HEK293 (cell line): ENCODE measurements around the gene GANAB.

Experiments used
- CTCF ChIP-seq: fragments of 450-650 bp; formaldehyde crosslinking; IDR thresholded peaks from 2 replicates; pipeline ENCODE4 v1.5.1; 2016; ENCODE audit warnings: missing biosample characterization, missing genetic modification characterization
- HOXC10 ChIP-seq: sonication (generic); formaldehyde crosslinking; IDR thresholded peaks from 2 replicates; pipeline ENCODE4 v1.8.1; 2023; ENCODE audit warnings: mild to moderate bottlenecking, missing genetic modification reagents
- KLF7 ChIP-seq: fragments of 450-650 bp; formaldehyde crosslinking; IDR thresholded peaks from 2 replicates; pipeline ENCODE4 v1.5.1; 2016; ENCODE audit warnings: missing biosample characterization, missing genetic modification characterization, borderline replicate concordance
- MEIS1 ChIP-seq: sonication (generic); formaldehyde crosslinking; IDR thresholded peaks from 2 replicates; pipeline ENCODE4 v1.8.1; 2022; ENCODE audit warnings: missing genetic modification reagents, mild to moderate bottlenecking, borderline replicate concordance
- PRDM10 ChIP-seq: fragments of 450-650 bp; formaldehyde crosslinking; IDR thresholded peaks from 2 replicates; pipeline ENCODE4 v1.5.1; 2016; ENCODE audit warnings: missing biosample characterization, missing genetic modification characterization
- REST ChIP-seq: fragments of 450-650 bp; formaldehyde crosslinking; IDR thresholded peaks from 2 replicates; pipeline ENCODE4 v1.5.1; 2016; ENCODE audit warnings: missing biosample characterization, missing genetic modification characterization
- SP7 ChIP-seq: fragments of 450-650 bp; formaldehyde crosslinking; IDR thresholded peaks from 2 replicates; pipeline ENCODE4 v1.5.1; 2016; ENCODE audit warnings: missing biosample characterization, missing genetic modification characterization
- YY2 ChIP-seq: fragments of 450-650 bp; formaldehyde crosslinking; IDR thresholded peaks from 2 replicates; pipeline ENCODE4 v1.5.1; 2016; ENCODE audit warnings: missing biosample characterization, missing genetic modification characterization
- ZBTB20 ChIP-seq: fragments of 450-650 bp; formaldehyde crosslinking; IDR thresholded peaks from 2 replicates; pipeline ENCODE4 v1.5.1; 2016; ENCODE audit warnings: missing biosample characterization, missing genetic modification characterization
- ZFHX2 ChIP-seq: fragments of 450-650 bp; formaldehyde crosslinking; conservative IDR thresholded peaks from 2 replicates; pipeline ENCODE4 v1.5.1; 2016; ENCODE audit warnings: missing biosample characterization, missing genetic modification characterization
- ZFP41 ChIP-seq: fragments of 450-650 bp; formaldehyde crosslinking; IDR thresholded peaks from 2 replicates; pipeline ENCODE4 v1.5.1; 2016; ENCODE audit warnings: missing biosample characterization, missing genetic modification characterization, borderline replicate concordance
- ZNF114 ChIP-seq: fragments of 450-650 bp; formaldehyde crosslinking; IDR thresholded peaks from 2 replicates; pipeline ENCODE4 v1.5.0; 2017; ENCODE audit warnings: missing biosample characterization, missing genetic modification characterization
- ZNF140 ChIP-seq: fragments of 450-650 bp; formaldehyde crosslinking; IDR thresholded peaks from 2 replicates; pipeline ENCODE4 v1.5.1; 2016; ENCODE audit warnings: missing biosample characterization, missing genetic modification characterization
- ZNF155 ChIP-seq: fragments of 450-650 bp; formaldehyde crosslinking; IDR thresholded peaks from 2 replicates; pipeline ENCODE4 v1.5.1; 2016; ENCODE audit warnings: missing biosample characterization, missing genetic modification characterization
- ZNF2 ChIP-seq: fragments of 450-650 bp; formaldehyde crosslinking; IDR thresholded peaks from 2 replicates; pipeline ENCODE4 v1.5.1; 2016; ENCODE audit warnings: missing biosample characterization, missing genetic modification characterization
- ZNF221 ChIP-seq: fragments of 450-650 bp; formaldehyde crosslinking; IDR thresholded peaks from 2 replicates; pipeline ENCODE4 v1.5.1; 2017; ENCODE audit warnings: missing biosample characterization, missing genetic modification characterization, borderline replicate concordance
- ZNF433 ChIP-seq: fragments of 450-650 bp; formaldehyde crosslinking; IDR thresholded peaks from 2 replicates; pipeline ENCODE4 v1.5.1; 2016; ENCODE audit warnings: missing biosample characterization, missing genetic modification characterization, low read depth
- ZNF513 ChIP-seq: fragments of 450-650 bp; IDR thresholded peaks from 2 replicates; pipeline ENCODE4 v1.5.1; 2018; ENCODE audit warnings: missing biosample characterization, missing genetic modification characterization
- ZNF549 ChIP-seq: fragments of 450-650 bp; IDR thresholded peaks from 2 replicates; pipeline ENCODE4 v1.5.1; 2018; ENCODE audit warnings: missing biosample characterization, missing genetic modification characterization, mild to moderate bottlenecking, inconsistent platforms, moderate library complexity
- ZNF610 ChIP-seq: fragments of 450-650 bp; formaldehyde crosslinking; IDR thresholded peaks from 2 replicates; pipeline ENCODE4 v1.5.1; 2016; ENCODE audit warnings: missing biosample characterization, missing genetic modification characterization, borderline replicate concordance
- ZNF621 ChIP-seq: fragments of 450-650 bp; formaldehyde crosslinking; IDR thresholded peaks from 2 replicates; pipeline ENCODE4 v1.5.1; 2017; ENCODE audit warnings: missing biosample characterization, missing genetic modification characterization
- ZNF645 ChIP-seq: fragments of 450-650 bp; formaldehyde crosslinking; IDR thresholded peaks from 2 replicates; pipeline ENCODE4; 2016; ENCODE audit warnings: missing biosample characterization, missing genetic modification characterization
- ZNF660 ChIP-seq: fragments of 450-650 bp; IDR thresholded peaks from 2 replicates; pipeline ENCODE4 v1.5.1; 2018; ENCODE audit warnings: missing biosample characterization, mild to moderate bottlenecking, missing genetic modification characterization
- ZNF776 ChIP-seq: fragments of 450-650 bp; formaldehyde crosslinking; IDR thresholded peaks from 2 replicates; pipeline ENCODE4 v1.5.0; 2017; ENCODE audit warnings: missing biosample characterization, missing genetic modification characterization, borderline replicate concordance
- ZNF830 ChIP-seq: fragments of 450-650 bp; IDR thresholded peaks from 2 replicates; pipeline ENCODE4 v1.5.0; 2018; ENCODE audit warnings: missing biosample characterization, missing genetic modification characterization, low read depth, mild to moderate bottlenecking, moderate library complexity
- ZXDB ChIP-seq: fragments of 450-650 bp; formaldehyde crosslinking; IDR thresholded peaks from 2 replicates; pipeline ENCODE4 v1.5.1; 2016; ENCODE audit warnings: missing biosample characterization, missing genetic modification characterization
- TF ChIP-seq, protein P1 (sequence below): IDR thresholded peaks from 2 replicates; pipeline ENCODE4 v1.6.1; 2011; ENCODE audit warnings: mild to moderate bottlenecking, low read depth, low read length, borderline replicate concordance
- TF ChIP-seq, protein P2 (sequence below): fragments of 450-650 bp; formaldehyde crosslinking; IDR thresholded peaks from 2 replicates; pipeline ENCODE4 v1.5.1; 2016; ENCODE audit warnings: missing biosample characterization, missing genetic modification characterization

The GANAB gene

DNA sequence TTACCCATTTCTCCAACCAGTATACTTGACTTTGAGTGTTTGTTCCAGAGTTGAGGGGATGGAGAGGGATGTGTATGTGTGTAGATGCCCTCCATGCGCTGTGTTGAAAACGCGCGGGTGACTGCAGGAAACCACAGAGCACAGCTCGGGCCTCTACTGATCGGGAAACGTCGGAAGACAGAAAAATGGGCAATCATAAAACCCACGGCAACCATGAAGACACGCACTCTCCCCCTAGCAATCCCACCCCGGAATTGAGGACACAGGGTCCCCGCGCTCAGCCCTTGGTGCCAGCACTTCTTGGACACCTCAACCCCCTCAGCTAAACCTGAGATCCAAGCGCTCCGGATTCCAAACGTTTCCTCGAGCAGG lies 24.8 kb upstream of the GANAB start (continued):
- peak; percentile 83 for TF ChIP-seq PRDM10 (tag by site-specific recombination)
- TF ChIP-seq ZNF513 (tag by site-specific recombination) = no peak
- TF ChIP-seq ZNF433 (tag by site-specific recombination) = no peak
- no peak for TF ChIP-seq SP7
- TF ChIP-seq REST (tag by site-specific recombination) = no peak
- TF ChIP-seq ZNF2 (tag by site-specific recombination) = 0 out of 2 replicates have a peak, but pooled peaks have one; percentile 29
- TF ChIP-seq CTCF (tag by site-specific recombination) = no peak
- TF ChIP-seq ZNF660 (tag by site-specific recombination) = no peak
- no peak for TF ChIP-seq ZNF610 (tag by site-specific recombination)
- no peak for TF ChIP-seq ZNF776 (tag by site-specific recombination)
- TF ChIP-seq ZNF140 = no peak
- TF ChIP-seq ZBTB20 (tag by site-specific recombination) = peak; percentile 97
- TF ChIP-seq ZNF621 (tag by site-specific recombination) = no peak
- no peak for TF ChIP-seq ZNF830 (tag by site-specific recombination)
- no peak for TF ChIP-seq ZNF645 (tag by site-specific recombination)
- no peak for TF ChIP-seq ZNF221
- no peak for TF ChIP-seq MEIS1 (CRISPR knock-in tag)
- TF ChIP-seq ZNF114 (tag by site-specific recombination) = no peak
- TF ChIP-seq HOXC10 (CRISPR knock-in tag) = no peak
- TF ChIP-seq, protein P1, sequence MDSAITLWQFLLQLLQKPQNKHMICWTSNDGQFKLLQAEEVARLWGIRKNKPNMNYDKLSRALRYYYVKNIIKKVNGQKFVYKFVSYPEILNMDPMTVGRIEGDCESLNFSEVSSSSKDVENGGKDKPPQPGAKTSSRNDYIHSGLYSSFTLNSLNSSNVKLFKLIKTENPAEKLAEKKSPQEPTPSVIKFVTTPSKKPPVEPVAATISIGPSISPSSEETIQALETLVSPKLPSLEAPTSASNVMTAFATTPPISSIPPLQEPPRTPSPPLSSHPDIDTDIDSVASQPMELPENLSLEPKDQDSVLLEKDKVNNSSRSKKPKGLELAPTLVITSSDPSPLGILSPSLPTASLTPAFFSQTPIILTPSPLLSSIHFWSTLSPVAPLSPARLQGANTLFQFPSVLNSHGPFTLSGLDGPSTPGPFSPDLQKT = no peak
- TF ChIP-seq, protein P2, sequence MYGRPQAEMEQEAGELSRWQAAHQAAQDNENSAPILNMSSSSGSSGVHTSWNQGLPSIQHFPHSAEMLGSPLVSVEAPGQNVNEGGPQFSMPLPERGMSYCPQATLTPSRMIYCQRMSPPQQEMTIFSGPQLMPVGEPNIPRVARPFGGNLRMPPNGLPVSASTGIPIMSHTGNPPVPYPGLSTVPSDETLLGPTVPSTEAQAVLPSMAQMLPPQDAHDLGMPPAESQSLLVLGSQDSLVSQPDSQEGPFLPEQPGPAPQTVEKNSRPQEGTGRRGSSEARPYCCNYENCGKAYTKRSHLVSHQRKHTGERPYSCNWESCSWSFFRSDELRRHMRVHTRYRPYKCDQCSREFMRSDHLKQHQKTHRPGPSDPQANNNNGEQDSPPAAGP = no peak
- TF ChIP-seq ZNF549 (tag by site-specific recombination) = no peak
- TF ChIP-seq YY2 (tag by site-specific recombination) = no peak
- TF ChIP-seq ZFP41 = no peak
- TF ChIP-seq KLF7 (tag by site-specific recombination) = no peak
- no peak for TF ChIP-seq ZFHX2 (tag by site-specific recombination)
- TF ChIP-seq ZXDB (tag by site-specific recombination) = no peak
- TF ChIP-seq ZNF155 (tag by site-specific recombination) = no peak
